GM18502 (cell line): ENCODE data around the gene YIPF5.

ENCODE experiments used
- ATAC-seq: cut with Tn5 transposase; IDR thresholded peaks from one replicate; pipeline ENCODE4 v1.9.1; 2021; ENCODE audit warnings: mild to moderate bottlenecking; ENCODE audit not compliant: unreplicated experiment, poor library complexity

Gene YIPF5

GRCh38 chr5:144130306-144130705, 40.2 kb downstream of the YIPF5 start:
- ATAC-seq: no peak

GRCh38 chr5:144128844-144129243, 41.6 kb downstream of the YIPF5 start:
- no peak for ATAC-seq

GRCh38 chr5:144126707-144127106, 43.8 kb downstream of the YIPF5 start:
- no peak for ATAC-seq

- no peak for ATAC-seq
Observed at GRCh38 chr5:144125163-144125726, 45.2 kb downstream of the YIPF5 start.

GRCh38 chr5:144122641-144123040, 47.8 kb downstream of the YIPF5 start:
- no peak for ATAC-seq

GRCh38 chr5:144122081-144122480, 48.4 kb downstream of the YIPF5 start:
- no peak for ATAC-seq

GRCh38 chr5:144121577-144121976, 48.9 kb downstream of the YIPF5 start:
- ATAC-seq: no peak

GRCh38 chr5:144120661-144121180, 49.7 kb downstream of the YIPF5 start:
- no peak for ATAC-seq

- no peak for ATAC-seq
Observed at GRCh38 chr5:144117412-144117811, 53.0 kb downstream of the YIPF5 start.

- ATAC-seq: no peak
Observed at GRCh38 chr5:144114571-144114970, 55.9 kb downstream of the YIPF5 start.
